ENCODE measurements around the gene CADPS2. TPM values are rescaled to one million over a fixed set of nuclear protein-coding genes. Genes with fewer than 3 reads are reported as not detected.

The CADPS2 gene
- total RNA-seq, 4 donors from 2014 or later = 2.2 to 9.2 (median 5.7) TPM

GRCh38 chr7:122362473-122362872 lies 523.8 kb downstream of the CADPS2 start:
- Histone ChIP-seq H3K27me3 (no peaks in the 10 kb centered on the region), H3K9me3 (no peaks in the 10 kb centered on the region), H3K36me3 (no peaks in the 10 kb centered on the region), H3K27ac (no peak overlapping the region), H3K4me3 (no peak overlapping the region), H3K4me1 (no peaks in the 10 kb centered on the region)
- TF ChIP-seq CTCF (IDR thresholded peaks at IDR 0.05) (no peak), POLR2A (IDR thresholded peaks at IDR 0.05) (no peak)
- DNase-seq = no peak
- WGBS, 2 donors = 76 to 80% methylated on average over 3 of the region's 3 CpGs
- intact Hi-C loops (cut with DNase I) = no loop called here

- intact Hi-C loops (cut with DNase I) = no loop called here
- DNase-seq = no peak
- Histone ChIP-seq H3K36me3 (no peaks in the 10 kb centered on the region), H3K9me3 (no peaks in the 10 kb centered on the region), H3K27ac (no peak overlapping the region), H3K4me3 (no peak overlapping the region), H3K4me1 (no peaks in the 10 kb centered on the region), H3K27me3 (no peaks in the 10 kb centered on the region)
- no peak for TF ChIP-seq CTCF (IDR thresholded peaks at IDR 0.05)
- TF ChIP-seq POLR2A (IDR thresholded peaks at IDR 0.05) = no peak
- 64 to 68% methylated on average over 2 of the region's 2 CpGs for WGBS, 2 donors
Measured at GRCh38 chr7:122354656-122355055, 531.6 kb downstream of the CADPS2 start.

- no peak for TF ChIP-seq POLR2A (IDR thresholded peaks at IDR 0.05)
- TF ChIP-seq CTCF (IDR thresholded peaks at IDR 0.05) = no peak
- H3K9me3 ChIP-seq = no peaks in the 10 kb centered on the region
- no peaks in the 10 kb centered on the region for H3K27me3 ChIP-seq
- DNase-seq = no peak
- no peak overlapping the region for H3K4me3 ChIP-seq
- H3K27ac ChIP-seq = no peak overlapping the region
- no peaks in the 10 kb centered on the region for H3K36me3 ChIP-seq
- H3K4me1 ChIP-seq = no peaks in the 10 kb centered on the region
- 41 to 59% methylated on average over 3 of the region's 3 CpGs for WGBS, 2 donors
- intact Hi-C loops (cut with DNase I) = no loop called here
Measured at GRCh38 chr7:122352454-122352853, 533.8 kb downstream of the CADPS2 start.

- Histone ChIP-seq H3K4me1 (no peaks in the 10 kb centered on the region), H3K27ac (no peak overlapping the region), H3K4me3 (no peak overlapping the region), H3K27me3 (no peaks in the 10 kb centered on the region), H3K9me3 (no peaks in the 10 kb centered on the region), H3K36me3 (no peaks in the 10 kb centered on the region)
- WGBS, 2 donors = 86 to 89% methylated on average over 3 of the region's 3 CpGs
- DNase-seq = no peak
- TF ChIP-seq CTCF (IDR thresholded peaks at IDR 0.05) (no peak), POLR2A (IDR thresholded peaks at IDR 0.05) (no peak)
- intact Hi-C loops (cut with DNase I) = no loop called here
Measured at GRCh38 chr7:122350701-122351100, 535.6 kb downstream of the CADPS2 start.

- no peaks in the 10 kb centered on the region for H3K27me3 ChIP-seq
- no peak overlapping the region for H3K27ac ChIP-seq
- intact Hi-C loops (cut with DNase I) = no loop called here
- H3K36me3 ChIP-seq = no peaks in the 10 kb centered on the region
- no peaks in the 10 kb centered on the region for H3K4me1 ChIP-seq
- no peak overlapping the region for H3K4me3 ChIP-seq
- TF ChIP-seq POLR2A (IDR thresholded peaks at IDR 0.05) = no peak
- no peak for TF ChIP-seq CTCF (IDR thresholded peaks at IDR 0.05)
- 81 to 88% methylated on average over 1 of the region's 1 CpG for WGBS, 2 donors
- no peaks in the 10 kb centered on the region for H3K9me3 ChIP-seq
- no peak for DNase-seq
Measured at GRCh38 chr7:122344303-122344620, 542.0 kb downstream of the CADPS2 start.
